Panc1 (cell line): ENCODE data around the gene KIF25. TPM values are rescaled to one million over a fixed set of nuclear protein-coding genes. Genes with fewer than 3 reads are reported as not detected.

ENCODE experiments used
- ATAC-seq: fragments of 200-7000 bp; cut with Tn5 transposase; 2 replicates; pipeline ENCODE4 v1.9.1; 2020; ENCODE audit warnings: mild to moderate bottlenecking, moderate library complexity
- BruUV-seq: library from RNA; stranded (reverse); fragments of 400-500 nt; replicated peaks from 2 replicates; lab custom pipeline; 2021; lab: Mats Ljungman, UMichigan
- CTCF ChIA-PET: fragments of 300-600 bp; sonication (Branson Sonifier 250); formaldehyde crosslinking; loops from one replicate; lab custom pipeline; 2022; ENCODE audit warnings: antibody characterized with exemption; lab: Charles Lee
- POLR2A ChIA-PET: fragments of 300-600 bp; sonication (Branson Sonifier 250); formaldehyde crosslinking; loops from one replicate; lab custom pipeline; 2022; ENCODE audit warnings: antibody characterized with exemption; lab: Charles Lee
- DNase-seq: peaks from one replicate; pipeline ENCODE4 v3.0.0-alpha.2; 2010; ENCODE audit warnings: low read depth, low spot score
- H3K27ac ChIP-seq: 2 replicates; pipeline ENCODE4 v1.5.1; 2011; ENCODE audit warnings: mild to moderate bottlenecking, low read length, inconsistent platforms
- H3K27me3 ChIP-seq: fragments of 200-500 bp; sonication (Bioruptor generic); 2 replicates; pipeline ENCODE4 v1.6.0; 2014; ENCODE audit warnings: low read length, inconsistent platforms; ENCODE audit not compliant: control insufficient read depth, insufficient read depth
- H3K36me3 ChIP-seq: fragments of 200-500 bp; sonication (Bioruptor generic); 2 replicates; pipeline ENCODE4 v1.5.1; 2014; ENCODE audit warnings: inconsistent platforms, mild to moderate bottlenecking, low read length, moderate library complexity; ENCODE audit not compliant: control insufficient read depth, insufficient read depth
- H3K4me1 ChIP-seq: 2 replicates; pipeline ENCODE4 v1.5.1; 2011; ENCODE audit warnings: inconsistent platforms, mild to moderate bottlenecking, low read length, moderate library complexity; ENCODE audit not compliant: control insufficient read depth, insufficient read depth
- H3K4me3 ChIP-seq, 2 experiments: 2 replicates each; pipeline ENCODE4 v1.5.1; 2011 to 2012; ENCODE audit warnings: low read depth in 2 of 2, low read length in 2 of 2, mild to moderate bottlenecking in 2 of 2, inconsistent platforms in 1 of 2, moderate library complexity in 1 of 2
- H3K9me3 ChIP-seq: fragments of 200-500 bp; sonication (Bioruptor generic); 2 replicates; pipeline ENCODE4 v1.5.1; 2014; ENCODE audit warnings: low read depth, mild to moderate bottlenecking, inconsistent platforms, low read length, moderate library complexity; ENCODE audit not compliant: control insufficient read depth, insufficient read depth
- POLR2AphosphoS5 ChIP-seq: IDR thresholded peaks from 2 replicates; pipeline ENCODE4 v1.6.1; 2012; ENCODE audit warnings: mild to moderate bottlenecking, low read depth, low read length, moderate library complexity
- SIN3A ChIP-seq: IDR thresholded peaks from 2 replicates; pipeline ENCODE4 v1.6.1; 2012; ENCODE audit warnings: low read depth, mild to moderate bottlenecking, low read length, moderate library complexity, borderline replicate concordance; ENCODE audit not compliant: insufficient read depth
- TCF7L2 ChIP-seq: IDR thresholded peaks from 2 replicates; pipeline ENCODE4 v1.6.1; 2011; ENCODE audit warnings: mild to moderate bottlenecking, low read depth, low read length, inconsistent platforms
- in situ Hi-C: cut with HindIII; loops from 2 replicates; pipeline ENCODE4 v1.10.0; 2016; ENCODE audit warnings: low sequenced_read_pairs, low pct_unique_long_range_greater_than_20kb
- intact Hi-C: fragments of 100-400 bp; cut with micrococcal nuclease; formaldehyde crosslinking; loops from one replicate; pipeline ENCODE4 v1.10.0; 2022; ENCODE audit not compliant: unreplicated experiment
- total RNA-seq: library from RNA; stranded (reverse); gene quantifications from one replicate; pipeline ENCODE4 v1.2.1, GENCODE V29; 2021; ENCODE audit not compliant: unreplicated experiment
- TF ChIP-seq, protein P1 (sequence below), 2 experiments: IDR thresholded peaks; 2 replicates each; pipeline ENCODE4 v1.6.1; 2011 to 2012; ENCODE audit warnings: low read depth in 2 of 2, control low read depth in 1 of 2, low read length in 1 of 2, mild to moderate bottlenecking in 1 of 2, moderate library complexity in 1 of 2; ENCODE audit not compliant: insufficient read depth in 1 of 2
- TF ChIP-seq, protein P2 (sequence below): fragments of 450-650 bp; IDR thresholded peaks from 2 replicates; pipeline ENCODE4 v1.5.1; 2017; ENCODE audit warnings: mild to moderate bottlenecking

KIF25 gene
- total RNA-seq, 1 experiment from 2014 or later = 0.44 TPM

DNA sequence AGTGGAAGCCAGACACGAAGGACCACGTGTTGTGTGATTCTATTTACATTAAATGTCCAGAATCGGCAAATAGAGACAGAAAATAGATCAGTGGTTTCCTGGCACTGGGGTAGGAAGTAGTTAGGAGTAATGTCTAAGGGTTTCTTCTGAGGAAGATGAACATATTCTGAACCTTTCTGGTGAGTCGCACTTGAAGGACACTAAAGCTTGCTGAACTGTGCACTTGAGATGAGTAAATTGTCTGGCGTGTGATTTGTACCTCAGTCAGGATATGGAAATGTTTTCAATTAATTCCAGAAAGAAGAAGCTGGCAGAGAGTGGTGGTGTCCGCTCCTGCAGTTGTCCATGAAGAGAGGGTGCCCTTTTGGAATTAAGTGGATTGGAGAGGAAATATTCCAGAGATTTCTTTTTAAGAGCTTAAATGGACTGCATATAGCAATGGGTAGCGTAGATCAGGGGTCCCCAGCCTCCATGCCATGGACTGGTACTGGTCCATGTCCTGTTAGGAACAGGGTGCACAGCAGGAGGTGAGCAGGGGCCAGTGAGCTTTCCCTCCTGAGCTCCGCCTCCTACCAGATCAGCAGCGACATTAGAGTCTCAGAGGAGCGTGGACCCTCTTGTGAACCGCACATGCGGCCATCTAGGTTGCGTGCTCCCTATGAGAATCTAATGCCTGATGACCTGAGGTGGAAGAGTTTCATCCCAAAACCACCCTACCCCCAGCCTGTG is 12.4 kb upstream of the KIF25 start:
- CTCF ChIA-PET = no interaction called here
- no peak for ATAC-seq
- no peaks in the 10 kb centered on the region for H3K36me3 ChIP-seq
- no peak overlapping the region for H3K4me3 ChIP-seq
- intact Hi-C loops = no loop called here
- H3K27me3 ChIP-seq = no peaks in the 10 kb centered on the region
- no peak for DNase-seq
- TF ChIP-seq, protein P1, sequence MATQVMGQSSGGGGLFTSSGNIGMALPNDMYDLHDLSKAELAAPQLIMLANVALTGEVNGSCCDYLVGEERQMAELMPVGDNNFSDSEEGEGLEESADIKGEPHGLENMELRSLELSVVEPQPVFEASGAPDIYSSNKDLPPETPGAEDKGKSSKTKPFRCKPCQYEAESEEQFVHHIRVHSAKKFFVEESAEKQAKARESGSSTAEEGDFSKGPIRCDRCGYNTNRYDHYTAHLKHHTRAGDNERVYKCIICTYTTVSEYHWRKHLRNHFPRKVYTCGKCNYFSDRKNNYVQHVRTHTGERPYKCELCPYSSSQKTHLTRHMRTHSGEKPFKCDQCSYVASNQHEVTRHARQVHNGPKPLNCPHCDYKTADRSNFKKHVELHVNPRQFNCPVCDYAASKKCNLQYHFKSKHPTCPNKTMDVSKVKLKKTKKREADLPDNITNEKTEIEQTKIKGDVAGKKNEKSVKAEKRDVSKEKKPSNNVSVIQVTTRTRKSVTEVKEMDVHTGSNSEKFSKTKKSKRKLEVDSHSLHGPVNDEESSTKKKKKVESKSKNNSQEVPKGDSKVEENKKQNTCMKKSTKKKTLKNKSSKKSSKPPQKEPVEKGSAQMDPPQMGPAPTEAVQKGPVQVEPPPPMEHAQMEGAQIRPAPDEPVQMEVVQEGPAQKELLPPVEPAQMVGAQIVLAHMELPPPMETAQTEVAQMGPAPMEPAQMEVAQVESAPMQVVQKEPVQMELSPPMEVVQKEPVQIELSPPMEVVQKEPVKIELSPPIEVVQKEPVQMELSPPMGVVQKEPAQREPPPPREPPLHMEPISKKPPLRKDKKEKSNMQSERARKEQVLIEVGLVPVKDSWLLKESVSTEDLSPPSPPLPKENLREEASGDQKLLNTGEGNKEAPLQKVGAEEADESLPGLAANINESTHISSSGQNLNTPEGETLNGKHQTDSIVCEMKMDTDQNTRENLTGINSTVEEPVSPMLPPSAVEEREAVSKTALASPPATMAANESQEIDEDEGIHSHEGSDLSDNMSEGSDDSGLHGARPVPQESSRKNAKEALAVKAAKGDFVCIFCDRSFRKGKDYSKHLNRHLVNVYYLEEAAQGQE (IDR thresholded peaks at IDR 0.05; ENCODE audit: insufficient read depth in 1 of 2, low read depth in 2 of 2, low read length in 1 of 2) = no peak
- no peak for TF ChIP-seq POLR2AphosphoS5
- TF ChIP-seq, protein P2, sequence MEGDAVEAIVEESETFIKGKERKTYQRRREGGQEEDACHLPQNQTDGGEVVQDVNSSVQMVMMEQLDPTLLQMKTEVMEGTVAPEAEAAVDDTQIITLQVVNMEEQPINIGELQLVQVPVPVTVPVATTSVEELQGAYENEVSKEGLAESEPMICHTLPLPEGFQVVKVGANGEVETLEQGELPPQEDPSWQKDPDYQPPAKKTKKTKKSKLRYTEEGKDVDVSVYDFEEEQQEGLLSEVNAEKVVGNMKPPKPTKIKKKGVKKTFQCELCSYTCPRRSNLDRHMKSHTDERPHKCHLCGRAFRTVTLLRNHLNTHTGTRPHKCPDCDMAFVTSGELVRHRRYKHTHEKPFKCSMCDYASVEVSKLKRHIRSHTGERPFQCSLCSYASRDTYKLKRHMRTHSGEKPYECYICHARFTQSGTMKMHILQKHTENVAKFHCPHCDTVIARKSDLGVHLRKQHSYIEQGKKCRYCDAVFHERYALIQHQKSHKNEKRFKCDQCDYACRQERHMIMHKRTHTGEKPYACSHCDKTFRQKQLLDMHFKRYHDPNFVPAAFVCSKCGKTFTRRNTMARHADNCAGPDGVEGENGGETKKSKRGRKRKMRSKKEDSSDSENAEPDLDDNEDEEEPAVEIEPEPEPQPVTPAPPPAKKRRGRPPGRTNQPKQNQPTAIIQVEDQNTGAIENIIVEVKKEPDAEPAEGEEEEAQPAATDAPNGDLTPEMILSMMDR = no peak
- TF ChIP-seq TCF7L2 = no peak
- no peak for TF ChIP-seq SIN3A
- POLR2A ChIA-PET = no interaction called here
- in situ Hi-C loops = no loop called here
- H3K27ac ChIP-seq = no peak overlapping the region
- no TSS peak for BruUV-seq
- no peaks in the 10 kb centered on the region for H3K4me1 ChIP-seq
- peaks cover 3% of the 10 kb centered on the region; the same call in 1 of the 2 replicates for H3K9me3 ChIP-seq

DNA sequence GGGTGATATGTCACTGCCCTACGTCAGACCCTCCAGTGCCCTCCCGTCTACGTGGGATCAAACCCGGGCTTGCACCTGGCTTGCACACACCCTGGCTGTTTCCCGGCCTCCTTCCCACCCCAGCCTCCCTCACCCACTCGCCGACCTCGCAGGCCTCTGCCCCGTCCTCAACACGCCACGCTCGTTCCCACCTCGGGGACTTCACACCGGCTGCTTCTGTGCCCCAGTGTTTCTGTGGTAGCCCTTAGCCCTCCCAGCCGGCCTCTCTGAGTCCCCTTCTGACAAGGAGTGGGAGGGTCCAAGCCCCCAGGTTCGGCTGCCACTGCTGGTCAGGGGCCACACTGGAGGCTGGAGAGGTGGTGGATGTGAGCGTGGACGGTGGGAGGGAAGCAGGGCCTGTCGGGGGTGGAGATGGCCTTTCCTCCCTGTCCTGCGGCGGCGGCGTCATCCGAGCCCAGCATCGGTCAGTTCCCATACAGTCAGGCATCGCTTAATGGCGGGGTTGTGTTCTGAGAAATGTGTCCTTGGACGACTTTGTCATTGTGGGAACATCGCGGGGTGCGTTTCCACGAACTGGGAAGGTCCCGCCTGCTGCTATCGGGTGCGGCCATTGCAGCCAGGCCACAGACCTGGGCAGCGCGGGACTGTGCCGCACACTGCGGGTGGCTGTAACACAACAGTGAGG is 11.4 kb upstream of the KIF25 start:
- TF ChIP-seq SIN3A (no peak), POLR2AphosphoS5 (no peak), TCF7L2 (no peak)
- TF ChIP-seq, protein P2 = no peak
- TF ChIP-seq, protein P1 (IDR thresholded peaks at IDR 0.05; ENCODE audit: insufficient read depth in 1 of 2, low read depth in 2 of 2, low read length in 1 of 2) = no peak
- intact Hi-C loops = no loop called here
- Histone ChIP-seq H3K36me3 (no peaks in the 10 kb centered on the region), H3K4me3 (no peak overlapping the region), H3K9me3 (peaks cover 3% of the 10 kb centered on the region; the same call in 1 of the 2 replicates), H3K4me1 (no peaks in the 10 kb centered on the region), H3K27ac (no peak overlapping the region), H3K27me3 (no peaks in the 10 kb centered on the region)
- BruUV-seq = no TSS peak
- no peak for DNase-seq
- no peak for ATAC-seq
- POLR2A ChIA-PET = no interaction called here
- in situ Hi-C loops = no loop called here
- CTCF ChIA-PET = no interaction called here
